ENCODE measurements around the gene RNF224. TPM values are rescaled to one million over a fixed set of nuclear protein-coding genes. Genes with fewer than 3 reads are reported as not detected.

Gene RNF224
- total RNA-seq, 1 experiment from 2014 or later, result 1.2 TPM

DNA sequence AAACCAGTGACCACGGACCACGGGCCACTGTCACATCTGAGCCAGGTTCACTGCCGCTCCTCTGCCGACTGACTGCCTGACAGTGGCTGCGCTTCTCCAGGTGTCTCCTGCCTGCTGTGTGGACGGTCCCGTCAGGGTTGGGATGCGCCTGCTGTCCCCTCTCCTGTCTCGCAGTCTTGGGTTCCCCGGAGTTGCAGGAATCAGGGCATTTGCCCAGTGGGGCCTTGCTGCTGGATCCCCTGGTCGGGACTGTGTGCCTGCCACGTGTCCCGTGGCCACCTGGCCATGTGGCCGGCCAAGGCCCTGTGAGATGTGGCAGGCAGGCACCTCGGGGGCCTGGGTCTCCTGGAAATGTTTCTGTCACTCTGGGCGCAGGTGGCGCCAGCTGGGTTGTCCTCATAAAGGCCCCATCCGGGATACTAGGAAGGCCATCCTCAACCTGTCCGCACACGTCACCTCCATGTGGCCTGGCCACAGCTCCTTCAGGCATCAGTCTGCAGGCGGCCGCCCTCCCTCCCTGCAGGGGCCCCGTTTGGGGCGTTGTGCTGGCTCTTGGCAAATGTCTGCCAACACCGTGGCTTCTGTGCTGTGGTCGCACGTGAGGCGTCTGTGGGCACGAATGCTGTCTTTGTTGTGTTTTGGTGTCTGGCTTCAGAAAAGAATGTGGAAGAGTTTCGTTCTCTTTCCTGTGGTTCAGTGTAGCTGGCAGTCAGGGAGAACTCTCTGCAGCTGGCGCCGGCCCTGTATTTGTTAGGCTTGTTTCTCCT lies 43.8 kb downstream of the RNF224 start:
- H3K9ac ChIP-seq (ENCODE audit: low read length), result no peak overlapping the region
- no peaks in the 10 kb centered on the region for H3K27me3 ChIP-seq (ENCODE audit: low read length)
- no peaks in the 10 kb centered on the region for H3K79me2 ChIP-seq (ENCODE audit: low read length)
- BruUV-seq (replicated peaks), result no TSS peak
- POLR2A ChIA-PET (ENCODE audit: unreplicated experiment), result no interaction called here
- H3K4me3 ChIP-seq (ENCODE audit: low read length), result no peak overlapping the region
- ATAC-seq (no peak), DNase-seq (no peak)
- H3K9me2 ChIP-seq (replicated peaks; ENCODE audit: low read length), result no peaks in the 10 kb centered on the region
- no peaks in the 10 kb centered on the region for H3F3A ChIP-seq (ENCODE audit: low read length, unreplicated experiment)
- CTCF ChIA-PET, result no interaction called here
- no peak overlapping the region for H3K27ac ChIP-seq (ENCODE audit: low read length)
- 0 out of 2 replicates have a peak, but pooled peaks cover under 1% of the 10 kb centered on the region for H3K4me1 ChIP-seq (ENCODE audit: insufficient read depth, low read length)
- intact Hi-C loops (cut with micrococcal nuclease), result no loop called here
- H2AFZ ChIP-seq (ENCODE audit: low read length), result no peak overlapping the region
- H3K9me3 ChIP-seq (ENCODE audit: low read length), result no peaks in the 10 kb centered on the region
- H3K36me3 ChIP-seq (ENCODE audit: low read depth, low read length), result 0 out of 2 replicates have a peak, but pooled peaks cover 2% of the 10 kb centered on the region
- H4K20me1 ChIP-seq (ENCODE audit: low read length), result no peaks in the 10 kb centered on the region
- H3K4me2 ChIP-seq (ENCODE audit: low read length), result no peak overlapping the region
- TF ChIP-seq, protein P1, sequence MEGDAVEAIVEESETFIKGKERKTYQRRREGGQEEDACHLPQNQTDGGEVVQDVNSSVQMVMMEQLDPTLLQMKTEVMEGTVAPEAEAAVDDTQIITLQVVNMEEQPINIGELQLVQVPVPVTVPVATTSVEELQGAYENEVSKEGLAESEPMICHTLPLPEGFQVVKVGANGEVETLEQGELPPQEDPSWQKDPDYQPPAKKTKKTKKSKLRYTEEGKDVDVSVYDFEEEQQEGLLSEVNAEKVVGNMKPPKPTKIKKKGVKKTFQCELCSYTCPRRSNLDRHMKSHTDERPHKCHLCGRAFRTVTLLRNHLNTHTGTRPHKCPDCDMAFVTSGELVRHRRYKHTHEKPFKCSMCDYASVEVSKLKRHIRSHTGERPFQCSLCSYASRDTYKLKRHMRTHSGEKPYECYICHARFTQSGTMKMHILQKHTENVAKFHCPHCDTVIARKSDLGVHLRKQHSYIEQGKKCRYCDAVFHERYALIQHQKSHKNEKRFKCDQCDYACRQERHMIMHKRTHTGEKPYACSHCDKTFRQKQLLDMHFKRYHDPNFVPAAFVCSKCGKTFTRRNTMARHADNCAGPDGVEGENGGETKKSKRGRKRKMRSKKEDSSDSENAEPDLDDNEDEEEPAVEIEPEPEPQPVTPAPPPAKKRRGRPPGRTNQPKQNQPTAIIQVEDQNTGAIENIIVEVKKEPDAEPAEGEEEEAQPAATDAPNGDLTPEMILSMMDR (conservative IDR thresholded peaks at IDR 0.05; ENCODE audit: low read depth, low read length), result no peak
- TF ChIP-seq EZH2phosphoT487 (IDR thresholded peaks at IDR 0.05; ENCODE audit: borderline replicate concordance, low read length) (no peak), EZH2 (IDR thresholded peaks at IDR 0.05; ENCODE audit: low read length, unreplicated experiment) (no peak)

DNA sequence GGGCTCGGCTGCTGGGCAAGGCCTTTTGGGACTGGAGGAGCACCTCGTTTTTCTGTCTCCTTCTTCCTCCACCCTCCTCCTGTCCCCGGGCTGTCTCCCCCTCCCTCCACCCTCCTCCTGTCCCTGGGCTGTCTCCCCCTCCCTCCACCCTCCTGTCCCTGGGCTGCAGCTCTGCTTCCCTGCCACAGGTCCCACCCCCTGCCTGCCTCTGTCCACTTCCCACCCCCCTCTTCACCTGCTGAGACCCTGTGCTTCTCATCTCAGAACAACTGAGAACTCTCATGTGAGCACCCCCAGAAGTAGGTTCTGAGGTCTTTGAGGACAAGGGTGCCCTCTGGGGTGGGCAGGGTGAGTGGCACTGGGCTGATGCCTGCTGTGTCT lies 44.4 kb downstream of the RNF224 start:
- DNase-seq (no peak), ATAC-seq (no peak)
- no peaks in the 10 kb centered on the region for H3K9me3 ChIP-seq (ENCODE audit: low read length)
- no TSS peak for BruUV-seq (replicated peaks)
- no peaks in the 10 kb centered on the region for H3K9me2 ChIP-seq (replicated peaks; ENCODE audit: low read length)
- intact Hi-C loops (cut with micrococcal nuclease), result no loop called here
- CTCF ChIA-PET, result no interaction called here
- H3K4me3 ChIP-seq (ENCODE audit: low read length), result no peak overlapping the region
- H3K4me2 ChIP-seq (ENCODE audit: low read length), result no peak overlapping the region
- peaks cover 6% of the 10 kb centered on the region for H3K4me1 ChIP-seq (ENCODE audit: insufficient read depth, low read length)
- TF ChIP-seq, protein P1 (conservative IDR thresholded peaks at IDR 0.05; ENCODE audit: low read depth, low read length), result no peak
- no peak for TF ChIP-seq EZH2 (IDR thresholded peaks at IDR 0.05; ENCODE audit: low read length, unreplicated experiment)
- TF ChIP-seq EZH2phosphoT487 (IDR thresholded peaks at IDR 0.05; ENCODE audit: borderline replicate concordance, low read length), result no peak
- no peaks in the 10 kb centered on the region for H3F3A ChIP-seq (ENCODE audit: low read length, unreplicated experiment)
- H3K9ac ChIP-seq (ENCODE audit: low read length), result no peak overlapping the region
- no peaks in the 10 kb centered on the region for H3K36me3 ChIP-seq (ENCODE audit: low read depth, low read length)
- no peaks in the 10 kb centered on the region for H3K79me2 ChIP-seq (ENCODE audit: low read length)
- H3K27ac ChIP-seq (ENCODE audit: low read length), result no peak overlapping the region
- no peaks in the 10 kb centered on the region for H3K27me3 ChIP-seq (ENCODE audit: low read length)
- H4K20me1 ChIP-seq (ENCODE audit: low read length), result no peaks in the 10 kb centered on the region
- POLR2A ChIA-PET (ENCODE audit: unreplicated experiment), result no interaction called here
- H2AFZ ChIP-seq (ENCODE audit: low read length), result no peak overlapping the region

All from PC-3 (cell line).